CD4-positive, alpha-beta T cell treated with Interleukin-4 for 4 hours (primary cell): ENCODE measurements around the gene SOAT2.

Experiments used
- DNase-seq: peaks from one replicate; pipeline ENCODE4 v3.0.0-alpha.2; 2020

The SOAT2 gene

GRCh38 chr12:53065975-53066931 is 37.0 kb upstream of the SOAT2 start:
- peak; percentile 54 for DNase-seq

GRCh38 chr12:53067074-53067992 is 36.0 kb upstream of the SOAT2 start:
- no peak for DNase-seq

- no peak for DNase-seq
These were observed 35.1 kb upstream of the SOAT2 start for GRCh38 chr12:53067993-53068770.

- no peak for DNase-seq
These were observed 34.3 kb upstream of the SOAT2 start for GRCh38 chr12:53068811-53069585.

- no peak for DNase-seq
These were observed 33.5 kb upstream of the SOAT2 start for GRCh38 chr12:53069621-53070410.

- no peak for DNase-seq
These were observed 32.3 kb upstream of the SOAT2 start for GRCh38 chr12:53070877-53071492.

- no peak for DNase-seq
These were observed 31.4 kb upstream of the SOAT2 start for GRCh38 chr12:53071591-53072551.

- no peak for DNase-seq
These were observed 29.4 kb upstream of the SOAT2 start for GRCh38 chr12:53073881-53074280.

- no peak for DNase-seq
These were observed 28.8 kb upstream of the SOAT2 start for GRCh38 chr12:53074283-53074998.

GRCh38 chr12:53074999-53075370 is 28.3 kb upstream of the SOAT2 start:
- DNase-seq = no peak

- no peak for DNase-seq
These were observed 26.8 kb upstream of the SOAT2 start for GRCh38 chr12:53076461-53076860.

GRCh38 chr12:53077030-53077429 is 26.3 kb upstream of the SOAT2 start:
- no peak for DNase-seq

GRCh38 chr12:53078425-53079225 is 24.7 kb upstream of the SOAT2 start:
- DNase-seq = peak; percentile 46

GRCh38 chr12:53079226-53080117 is 23.8 kb upstream of the SOAT2 start, which contains the start of gene SPRYD3:
TSS of gene SPRYD3 (minus strand) at chr12:53079390. CDS start at chr12:53079333, 57 bp downstream.
- peak; percentile 96 for DNase-seq

GRCh38 chr12:53082637-53083175 is 20.6 kb upstream of the SOAT2 start:
- DNase-seq = no peak

GRCh38 chr12:53086361-53086760 is 16.9 kb upstream of the SOAT2 start:
- DNase-seq = no peak
